Natural killer cell (primary cell): ENCODE results near the gene SCNN1A. TPM values are rescaled to one million over a fixed set of nuclear protein-coding genes. Genes with fewer than 3 reads are reported as not detected.

ENCODE experiments used
- ATAC-seq, 3 donors: fragments of 150-1000 bp in 2 of 3; fragments of 200-7000 bp in 1 of 3; cut with Tn5 transposase; 1 replicate in 1 of 3; 2 replicates in 2 of 3; pipeline ENCODE4 v1.10.0; 2021; ENCODE audit warnings: mild to moderate bottlenecking in 2 of 3, moderate library complexity in 2 of 3
- DNase-seq, 2 donors: peaks; one replicate each; pipeline versions ENCODE4 v3.0.0 to v3.0.0-alpha.2; 2013 to 2021; ENCODE audit warnings: mixed read lengths in 1 of 2
- H3K27ac ChIP-seq: one replicate; pipeline ENCODE4 v1.5.1; 2013; ENCODE audit warnings: mild to moderate bottlenecking, low read length
- H3K27me3 ChIP-seq: one replicate; pipeline ENCODE4 v1.6.1; 2013; ENCODE audit warnings: low read length; ENCODE audit not compliant: control insufficient read depth, insufficient read depth
- H3K36me3 ChIP-seq: one replicate; pipeline ENCODE4 v1.6.1; 2013; ENCODE audit warnings: low read length; ENCODE audit not compliant: control insufficient read depth, insufficient read depth
- H3K4me1 ChIP-seq: one replicate; pipeline ENCODE4 v1.6.1; 2013; ENCODE audit warnings: low read length; ENCODE audit not compliant: control insufficient read depth, insufficient read depth
- H3K4me3 ChIP-seq: one replicate; pipeline ENCODE4 v1.5.1; 2013; ENCODE audit warnings: low read length
- H3K9me3 ChIP-seq: one replicate; pipeline ENCODE4 v1.6.1; 2013; ENCODE audit warnings: low read length; ENCODE audit not compliant: control insufficient read depth, insufficient read depth
- H3K27ac Mint-ChIP-seq, 2 donors: one replicate each; pipeline ENCODE4 v1.8.0; 2022; ENCODE audit warnings: mild to moderate bottlenecking in 2 of 2, mixed read lengths in 2 of 2, moderate library complexity in 1 of 2
- H3K27me3 Mint-ChIP-seq, 2 donors: one replicate each; pipeline ENCODE4 v1.8.0; 2022; ENCODE audit warnings: low read depth in 2 of 2, mixed read lengths in 2 of 2
- H3K36me3 Mint-ChIP-seq: one replicate; pipeline ENCODE4 v1.8.0; 2022; ENCODE audit warnings: mixed read lengths
- H3K4me1 Mint-ChIP-seq, 2 donors: one replicate each; pipeline ENCODE4 v1.8.0; 2022; ENCODE audit warnings: mixed read lengths in 2 of 2
- H3K4me3 Mint-ChIP-seq: one replicate; pipeline ENCODE4 v1.8.0; 2022; ENCODE audit warnings: mild to moderate bottlenecking, moderate library complexity, mixed read lengths
- H3K9me3 Mint-ChIP-seq, 2 donors: one replicate each; pipeline ENCODE4 v1.8.0; 2022; ENCODE audit warnings: mixed read lengths in 2 of 2
- CTCF ChIP-seq: fragments of 200-600 bp; IDR thresholded peaks from one replicate; pipeline ENCODE4 v1.8.0; 2022; ENCODE audit warnings: antibody characterized with exemption
- WGBS: methylation state at CpG from one replicate; pipeline ENCODE4 v1.1.7; 2013; ENCODE audit warnings: missing lambda C conversion rate; ENCODE audit not compliant: insufficient coverage; 5-methylcytosine and 5-hydroxymethylcytosine counted together
- intact Hi-C: fragments of 100-400 bp; cut with micrococcal nuclease; formaldehyde crosslinking; loops from one replicate; pipeline ENCODE4 v1.14.2; 2022
- total RNA-seq, 4 donors: library from RNA; stranded (reverse); fragments of 120-200 nt in 1 of 4; gene quantifications; one replicate each; pipeline versions ENCODE4 v1.2.3 to v1.2.4, GENCODE V29; 2013 to 2022

Gene SCNN1A
- total RNA-seq, 3 donors from 2014 or later (not counting 1 experiment from before 2014, with no cell fraction given) = 1.5 to 3.0 (median 1.5) TPM

- H3K27me3 Mint-ChIP-seq = peaks cover 0 to 16% of the 10 kb centered on the region in 2 donors
- Histone ChIP-seq H3K4me3 (no peak overlapping the region), H3K9me3 (no peaks in the 10 kb centered on the region), H3K4me1 (peaks cover 46% of the 10 kb centered on the region), H3K27me3 (no peaks in the 10 kb centered on the region), H3K27ac (no peak overlapping the region), H3K36me3 (no peaks in the 10 kb centered on the region)
- intact Hi-C loops = no loop called here
- no peaks in the 10 kb centered on the region for H3K36me3 Mint-ChIP-seq
- no peak for DNase-seq
- 91% methylated on average over 13 of the region's 14 CpGs for WGBS
- ATAC-seq = no peak
- H3K27ac Mint-ChIP-seq = no peak overlapping the region
- H3K4me3 Mint-ChIP-seq = no peak overlapping the region
- H3K9me3 Mint-ChIP-seq = no peaks in the 10 kb centered on the region
- no peak for TF ChIP-seq CTCF
- H3K4me1 Mint-ChIP-seq = peaks cover 20 to 23% of the 10 kb centered on the region in 2 donors
Observed at GRCh38 chr12:6380141-6381121, 5.1 kb upstream of the SCNN1A start.

GRCh38 chr12:6378709-6379472 lies 3.5 kb upstream of the SCNN1A start:
- Mint-ChIP-seq H3K4me1 (peaks cover 20 to 30% of the 10 kb centered on the region in 2 donors), H3K4me3 (no peak overlapping the region), H3K27ac (no peak overlapping the region), H3K36me3 (no peaks in the 10 kb centered on the region), H3K27me3 (peaks cover 0 to 12% of the 10 kb centered on the region in 2 donors), H3K9me3 (no peaks in the 10 kb centered on the region)
- ATAC-seq (no peak), DNase-seq (no peak)
- Histone ChIP-seq H3K27me3 (no peaks in the 10 kb centered on the region), H3K4me1 (peaks cover 35% of the 10 kb centered on the region), H3K27ac (no peak overlapping the region), H3K36me3 (no peaks in the 10 kb centered on the region), H3K4me3 (no peak overlapping the region), H3K9me3 (no peaks in the 10 kb centered on the region)
- 97% methylated on average over 9 of the region's 13 CpGs for WGBS
- intact Hi-C loops = no loop called here
- no peak for TF ChIP-seq CTCF

- Mint-ChIP-seq H3K4me3 (peak overlapping the region; percentile 31), H3K9me3 (no peaks in the 10 kb centered on the region), H3K27ac (peak overlapping the region in 1 of 2 donors; percentile 49), H3K36me3 (no peaks in the 10 kb centered on the region), H3K4me1 (peaks cover 24 to 39% of the 10 kb centered on the region in 2 donors), H3K27me3 (peaks cover 0 to 9% of the 10 kb centered on the region in 2 donors)
- no peak overlapping the region for H3K4me3 ChIP-seq
- no peak for TF ChIP-seq CTCF
- H3K36me3 ChIP-seq = no peaks in the 10 kb centered on the region
- DNase-seq (no peak), ATAC-seq (no peak)
- H3K27ac ChIP-seq = no peak overlapping the region
- intact Hi-C loops = no loop called here
- H3K27me3 ChIP-seq = no peaks in the 10 kb centered on the region
- H3K4me1 ChIP-seq = peaks cover 27% of the 10 kb centered on the region
- H3K9me3 ChIP-seq = no peaks in the 10 kb centered on the region
- WGBS = 73% methylated on average over 4 of the region's 4 CpGs
Observed at GRCh38 chr12:6377667-6377994, 2.3 kb upstream of the SCNN1A start.
